Mucosa of descending colon (tissue), 3 donors: ENCODE results near the gene HIVEP1. TPM values are rescaled to one million over a fixed set of nuclear protein-coding genes. Genes with fewer than 3 reads are reported as not detected.

Source experiments
- ATAC-seq: fragments of 200-7000 bp; cut with Tn5 transposase; one replicate; pipeline ENCODE4 v1.9.1; 2020; ENCODE audit warnings: mild to moderate bottlenecking, moderate library complexity
- DNase-seq, 3 donors: peaks; one replicate each; pipeline ENCODE4 v3.0.0-alpha.2; 2020
- H3K36me3 ChIP-seq: fragments of 200-600 bp; one replicate; pipeline ENCODE4 v1.8.0; 2021; ENCODE audit warnings: low read depth, mild to moderate bottlenecking
- H3K4me1 ChIP-seq: fragments of 200-600 bp; one replicate; pipeline ENCODE4 v1.8.0; 2021; ENCODE audit warnings: low read depth, mild to moderate bottlenecking
- H3K4me3 ChIP-seq: fragments of 200-600 bp; one replicate; pipeline ENCODE4 v1.8.0; 2021; ENCODE audit warnings: mild to moderate bottlenecking
- H3K9me3 ChIP-seq: fragments of 200-600 bp; one replicate; pipeline ENCODE4 v1.8.0; 2021; ENCODE audit warnings: mild to moderate bottlenecking
- intact Hi-C, 2 donors: fragments of 100-400 bp; cut with DNase I in 1 of 2; cut with micrococcal nuclease in 1 of 2; formaldehyde crosslinking; loops; one replicate each; pipeline versions ENCODE4 v1.11.0 to v1.11.1; 2022; cut with DNase I, micrococcal nuclease
- total RNA-seq, 3 donors: library from RNA; stranded (reverse); fragmentation: NEBNext Ultra II Directional in 2 of 3; extraction: Animal tissue kit (Norgen Biotek cat#: 25700) in 2 of 3; gene quantifications; one replicate each; pipeline versions ENCODE4 v1.2.1 to v1.2.4, GENCODE V29; 2021 to 2023
- TF ChIP-seq, protein P1 (sequence below): fragments of 200-600 bp; IDR thresholded peaks from one replicate; pipeline ENCODE4 v1.8.0; 2022; ENCODE audit warnings: antibody characterized with exemption, mild to moderate bottlenecking
- donor health status: DM: no; HTN: no; CAD: no; lungs with moderate emphysema.
- donor health status: DM: no; HTN: no; CAD: no.
- donor health status: DM: no; HTN: yes; CAD: no.

The HIVEP1 gene
- total RNA-seq, 3 donors from 2014 or later = 27.6 to 37.3 (median 35.8) TPM

DNA sequence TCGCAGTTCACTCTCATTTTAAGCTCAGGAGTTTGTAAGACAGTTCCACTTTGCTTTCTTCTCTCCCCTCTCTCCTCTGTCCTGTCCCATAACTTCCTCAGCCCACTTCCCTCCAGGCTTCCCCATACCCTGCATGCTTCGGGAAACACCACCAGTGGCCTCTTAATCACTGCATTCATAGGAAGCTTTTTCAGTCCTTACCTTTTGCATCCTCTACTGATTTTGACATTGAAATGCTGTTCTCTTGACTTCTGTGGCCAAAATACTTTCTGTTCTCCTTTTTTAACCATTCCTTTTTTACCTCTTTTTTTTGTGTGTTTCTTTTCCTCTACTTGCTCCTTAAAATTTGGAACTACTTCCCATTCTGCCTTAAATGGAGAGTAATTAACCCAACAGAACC, 69.7 kb downstream of the HIVEP1 start:
- Histone ChIP-seq H3K9me3 (no peaks in the 10 kb centered on the region), H3K4me1 (no peaks in the 10 kb centered on the region), H3K36me3 (no peaks in the 10 kb centered on the region), H3K4me3 (no peak overlapping the region)
- TF ChIP-seq, protein P1, sequence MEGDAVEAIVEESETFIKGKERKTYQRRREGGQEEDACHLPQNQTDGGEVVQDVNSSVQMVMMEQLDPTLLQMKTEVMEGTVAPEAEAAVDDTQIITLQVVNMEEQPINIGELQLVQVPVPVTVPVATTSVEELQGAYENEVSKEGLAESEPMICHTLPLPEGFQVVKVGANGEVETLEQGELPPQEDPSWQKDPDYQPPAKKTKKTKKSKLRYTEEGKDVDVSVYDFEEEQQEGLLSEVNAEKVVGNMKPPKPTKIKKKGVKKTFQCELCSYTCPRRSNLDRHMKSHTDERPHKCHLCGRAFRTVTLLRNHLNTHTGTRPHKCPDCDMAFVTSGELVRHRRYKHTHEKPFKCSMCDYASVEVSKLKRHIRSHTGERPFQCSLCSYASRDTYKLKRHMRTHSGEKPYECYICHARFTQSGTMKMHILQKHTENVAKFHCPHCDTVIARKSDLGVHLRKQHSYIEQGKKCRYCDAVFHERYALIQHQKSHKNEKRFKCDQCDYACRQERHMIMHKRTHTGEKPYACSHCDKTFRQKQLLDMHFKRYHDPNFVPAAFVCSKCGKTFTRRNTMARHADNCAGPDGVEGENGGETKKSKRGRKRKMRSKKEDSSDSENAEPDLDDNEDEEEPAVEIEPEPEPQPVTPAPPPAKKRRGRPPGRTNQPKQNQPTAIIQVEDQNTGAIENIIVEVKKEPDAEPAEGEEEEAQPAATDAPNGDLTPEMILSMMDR = no peak
- no peak for DNase-seq
- peak; percentile 21 for ATAC-seq
- intact Hi-C loops = no loop called here

DNA sequence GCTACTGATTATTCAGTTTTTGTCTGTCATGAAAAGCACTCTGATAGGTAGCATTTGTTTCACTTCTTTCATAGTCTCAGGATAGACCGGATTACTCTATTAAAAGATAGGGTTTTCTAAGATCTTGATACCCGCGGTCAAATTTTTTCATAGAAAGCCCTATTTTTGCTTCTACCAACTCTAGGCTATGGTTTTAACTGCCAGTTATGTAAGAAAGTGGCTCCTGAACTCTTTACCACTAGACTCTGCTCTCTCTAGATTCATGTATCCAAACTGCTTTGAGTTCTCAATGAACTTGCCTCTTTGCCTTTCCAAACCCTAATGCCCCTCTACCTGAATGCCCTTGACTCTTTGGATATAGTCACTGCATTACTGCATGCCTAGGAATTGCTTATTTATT, 70.3 kb downstream of the HIVEP1 start:
- intact Hi-C loops = no loop called here
- Histone ChIP-seq H3K36me3 (no peaks in the 10 kb centered on the region), H3K9me3 (no peaks in the 10 kb centered on the region), H3K4me1 (no peaks in the 10 kb centered on the region), H3K4me3 (no peak overlapping the region)
- TF ChIP-seq, protein P1 = no peak
- ATAC-seq = no peak
- DNase-seq = no peak

DNA sequence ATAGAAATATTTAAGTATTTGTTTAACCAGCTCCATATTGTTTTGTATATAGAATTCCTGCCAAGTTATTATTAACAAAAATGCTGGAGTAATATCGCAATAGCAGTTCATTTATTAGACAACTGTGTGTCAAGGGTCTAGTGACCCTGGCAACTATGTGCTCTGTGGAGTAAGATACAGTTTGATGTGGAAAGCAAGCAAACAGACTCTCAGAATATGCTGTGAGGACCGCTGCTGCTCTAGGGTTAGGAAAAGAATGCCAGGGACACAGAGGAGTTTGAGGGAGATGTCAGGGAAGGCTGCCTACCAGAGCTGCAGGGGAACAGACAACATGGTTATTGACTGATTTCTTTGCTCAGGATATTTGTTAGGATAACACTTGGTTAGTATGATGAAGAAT, 71.2 kb downstream of the HIVEP1 start:
- H3K4me1 ChIP-seq = no peaks in the 10 kb centered on the region
- H3K9me3 ChIP-seq = no peaks in the 10 kb centered on the region
- no peak for ATAC-seq
- H3K4me3 ChIP-seq = no peak overlapping the region
- no peaks in the 10 kb centered on the region for H3K36me3 ChIP-seq
- TF ChIP-seq, protein P1 = no peak
- DNase-seq = no peak
- intact Hi-C loops = no loop called here

DNA sequence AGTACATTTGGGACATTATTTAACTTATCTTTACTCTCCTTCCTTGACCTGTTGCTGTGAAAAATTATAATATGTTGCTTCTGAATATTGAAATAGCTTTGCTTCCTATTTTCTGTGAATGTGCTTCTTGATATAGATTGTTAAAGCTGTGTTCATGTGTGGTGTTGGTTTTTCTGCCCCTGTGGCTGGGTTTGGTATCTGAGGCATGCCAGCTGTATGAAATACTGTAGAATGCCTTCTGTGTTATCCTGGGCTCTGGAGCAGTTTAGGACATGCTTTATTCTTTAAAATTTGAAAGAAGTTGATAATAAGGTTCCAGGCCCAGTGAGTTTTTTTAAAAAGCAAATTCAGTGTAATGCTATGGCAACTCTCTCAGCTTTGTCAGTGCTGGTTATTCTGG, 71.7 kb downstream of the HIVEP1 start:
- intact Hi-C loops = no loop called here
- TF ChIP-seq, protein P1 = no peak

DNA sequence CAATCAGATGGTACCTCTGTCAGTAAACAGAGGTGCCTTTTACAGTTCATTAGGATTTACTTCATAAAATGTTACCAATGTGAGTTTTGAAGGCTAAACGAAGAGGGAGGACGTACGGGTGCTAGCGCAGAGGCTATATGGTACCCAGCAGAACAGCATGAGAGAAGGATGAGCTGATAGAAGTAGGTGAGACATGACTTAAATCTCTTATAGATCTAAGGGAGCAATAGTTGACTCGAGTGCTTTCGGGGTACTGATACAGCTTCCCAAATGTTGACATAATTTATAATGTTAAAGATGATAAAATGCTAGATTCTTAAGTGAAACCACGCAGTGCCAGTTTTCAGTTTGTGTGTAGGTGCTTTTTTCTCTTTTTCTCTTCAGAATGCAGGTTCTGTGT, 72.6 kb downstream of the HIVEP1 start:
- intact Hi-C loops = no loop called here
- Histone ChIP-seq H3K4me3 (no peak overlapping the region), H3K36me3 (no peaks in the 10 kb centered on the region), H3K4me1 (no peaks in the 10 kb centered on the region), H3K9me3 (no peaks in the 10 kb centered on the region)
- ATAC-seq (no peak), DNase-seq (no peak)
- TF ChIP-seq, protein P1 = no peak

More for the DNA sequence above, 71.7 kb downstream of the HIVEP1 start:
- no peaks in the 10 kb centered on the region for H3K36me3 ChIP-seq
- no peak overlapping the region for H3K4me3 ChIP-seq
- DNase-seq (no peak), ATAC-seq (no peak)
- no peaks in the 10 kb centered on the region for H3K9me3 ChIP-seq
- H3K4me1 ChIP-seq = no peaks in the 10 kb centered on the region

DNA sequence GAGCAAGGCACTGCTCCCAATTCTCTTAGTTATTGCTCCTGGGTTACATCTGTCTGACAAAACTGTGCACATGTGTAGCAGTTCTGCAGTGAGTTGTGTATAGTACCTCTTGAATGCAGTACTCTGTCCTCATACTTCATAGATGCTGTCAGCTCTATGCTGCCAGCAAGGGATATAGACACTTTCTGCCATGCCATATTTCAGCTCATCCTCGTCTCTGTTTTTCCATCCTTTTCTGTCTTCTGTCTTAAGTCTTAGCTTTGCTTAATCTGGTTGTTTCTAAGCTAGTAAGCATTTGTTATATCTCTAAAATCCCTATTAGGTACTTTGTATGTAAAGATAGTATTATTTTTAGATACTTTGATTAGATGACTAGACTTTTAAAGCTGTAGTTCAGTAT, 76.4 kb downstream of the HIVEP1 start:
- intact Hi-C loops = no loop called here
- DNase-seq (no peak), ATAC-seq (no peak)
- Histone ChIP-seq H3K4me3 (no peak overlapping the region), H3K36me3 (no peaks in the 10 kb centered on the region), H3K4me1 (no peaks in the 10 kb centered on the region), H3K9me3 (no peaks in the 10 kb centered on the region)
- TF ChIP-seq, protein P1 = no peak
